ENCODE data around the gene TMEM248.
"Not testable (repeated sequence)": the region's sequence is repeated elsewhere in the genome, so short reads cannot be mapped to it uniquely, and the experiment has no call there.

The TMEM248 gene

GRCh38 chr7:66967029-66967428 lies 46.0 kb downstream of the TMEM248 start:
- H3K79me2 ChIP-seq (ENCODE audit: control insufficient read depth, insufficient read depth, low read length, unreplicated experiment) = no peaks in the 10 kb centered on the region
- H3K27me3 ChIP-seq (ENCODE audit: insufficient read depth, low read length) = no peaks in the 10 kb centered on the region
- no peaks in the 10 kb centered on the region for H3K36me3 ChIP-seq (ENCODE audit: insufficient read depth, low read length)
- no peaks in the 10 kb centered on the region for H3K4me1 ChIP-seq (ENCODE audit: control insufficient read depth, insufficient read depth, low read length, unreplicated experiment)
- no peak overlapping the region for H2AFZ ChIP-seq (ENCODE audit: low read length, unreplicated experiment)
- H3K27ac ChIP-seq (ENCODE audit: low read depth, low read length) = no peak overlapping the region
- no peak overlapping the region for H3K4me3 ChIP-seq (ENCODE audit: low read depth, low read length)

GRCh38 chr7:66969001-66969400 lies 48.0 kb downstream of the TMEM248 start:
- H3K27ac ChIP-seq (ENCODE audit: low read depth, low read length); H2AFZ ChIP-seq (ENCODE audit: low read length, unreplicated experiment); H3K79me2 ChIP-seq (ENCODE audit: control insufficient read depth, insufficient read depth, low read length, unreplicated experiment); H3K36me3 ChIP-seq (ENCODE audit: insufficient read depth, low read length); H3K4me3 ChIP-seq (ENCODE audit: low read depth, low read length); H3K4me1 ChIP-seq (ENCODE audit: control insufficient read depth, insufficient read depth, low read length, unreplicated experiment); H3K27me3 ChIP-seq (ENCODE audit: insufficient read depth, low read length): not testable (repeated sequence)

- no peaks in the 10 kb centered on the region for H3K79me2 ChIP-seq (ENCODE audit: control insufficient read depth, insufficient read depth, low read length, unreplicated experiment)
- no peak overlapping the region for H2AFZ ChIP-seq (ENCODE audit: low read length, unreplicated experiment)
- H3K36me3 ChIP-seq (ENCODE audit: insufficient read depth, low read length) = no peaks in the 10 kb centered on the region
- no peak overlapping the region for H3K4me3 ChIP-seq (ENCODE audit: low read depth, low read length)
- H3K27me3 ChIP-seq (ENCODE audit: insufficient read depth, low read length) = no peaks in the 10 kb centered on the region
- no peaks in the 10 kb centered on the region for H3K4me1 ChIP-seq (ENCODE audit: control insufficient read depth, insufficient read depth, low read length, unreplicated experiment)
- no peak overlapping the region for H3K27ac ChIP-seq (ENCODE audit: low read depth, low read length)
Observed at GRCh38 chr7:66970310-66970709, 49.3 kb downstream of the TMEM248 start.

GRCh38 chr7:66974986-66975590 lies 54.1 kb downstream of the TMEM248 start:
- no peaks in the 10 kb centered on the region for H3K79me2 ChIP-seq (ENCODE audit: control insufficient read depth, insufficient read depth, low read length, unreplicated experiment)
- H3K4me3 ChIP-seq (ENCODE audit: low read depth, low read length) = no peak overlapping the region
- H3K36me3 ChIP-seq (ENCODE audit: insufficient read depth, low read length) = no peaks in the 10 kb centered on the region
- no peaks in the 10 kb centered on the region for H3K27me3 ChIP-seq (ENCODE audit: insufficient read depth, low read length)
- no peak overlapping the region for H3K27ac ChIP-seq (ENCODE audit: low read depth, low read length)
- no peak overlapping the region for H2AFZ ChIP-seq (ENCODE audit: low read length, unreplicated experiment)
- H3K4me1 ChIP-seq (ENCODE audit: control insufficient read depth, insufficient read depth, low read length, unreplicated experiment) = no peaks in the 10 kb centered on the region

- not testable (repeated sequence) for H3K36me3 ChIP-seq (ENCODE audit: insufficient read depth, low read length); H3K4me1 ChIP-seq (ENCODE audit: control insufficient read depth, insufficient read depth, low read length, unreplicated experiment); H3K4me3 ChIP-seq (ENCODE audit: low read depth, low read length); H3K79me2 ChIP-seq (ENCODE audit: control insufficient read depth, insufficient read depth, low read length, unreplicated experiment); H3K27me3 ChIP-seq (ENCODE audit: insufficient read depth, low read length); H3K27ac ChIP-seq (ENCODE audit: low read depth, low read length); H2AFZ ChIP-seq (ENCODE audit: low read length, unreplicated experiment)
Observed at GRCh38 chr7:66978312-66978711, 57.3 kb downstream of the TMEM248 start.

GRCh38 chr7:66979013-66979412 lies 58.0 kb downstream of the TMEM248 start:
- not testable (repeated sequence) for H2AFZ ChIP-seq (ENCODE audit: low read length, unreplicated experiment); H3K79me2 ChIP-seq (ENCODE audit: control insufficient read depth, insufficient read depth, low read length, unreplicated experiment); H3K27ac ChIP-seq (ENCODE audit: low read depth, low read length)

GRCh38 chr7:66980336-66980735 lies 59.3 kb downstream of the TMEM248 start:
- H3K4me1 ChIP-seq (ENCODE audit: control insufficient read depth, insufficient read depth, low read length, unreplicated experiment); H3K4me3 ChIP-seq (ENCODE audit: low read depth, low read length); H3K27ac ChIP-seq (ENCODE audit: low read depth, low read length); H3K27me3 ChIP-seq (ENCODE audit: insufficient read depth, low read length); H3K36me3 ChIP-seq (ENCODE audit: insufficient read depth, low read length); H3K79me2 ChIP-seq (ENCODE audit: control insufficient read depth, insufficient read depth, low read length, unreplicated experiment); H2AFZ ChIP-seq (ENCODE audit: low read length, unreplicated experiment): not testable (repeated sequence)

More at GRCh38 chr7:66979013-66979412, 58.0 kb downstream of the TMEM248 start:
- not testable (repeated sequence) for H3K27me3 ChIP-seq (ENCODE audit: insufficient read depth, low read length); H3K4me1 ChIP-seq (ENCODE audit: control insufficient read depth, insufficient read depth, low read length, unreplicated experiment); H3K36me3 ChIP-seq (ENCODE audit: insufficient read depth, low read length); H3K4me3 ChIP-seq (ENCODE audit: low read depth, low read length)

- Histone ChIP-seq H3K36me3 (ENCODE audit: insufficient read depth, low read length) (peaks cover 13% of the 10 kb centered on the region), H3K79me2 (ENCODE audit: control insufficient read depth, insufficient read depth, low read length, unreplicated experiment) (peaks cover 21% of the 10 kb centered on the region)
- H2AFZ ChIP-seq (ENCODE audit: low read length, unreplicated experiment); H3K27ac ChIP-seq (ENCODE audit: low read depth, low read length); H3K4me1 ChIP-seq (ENCODE audit: control insufficient read depth, insufficient read depth, low read length, unreplicated experiment); H3K4me3 ChIP-seq (ENCODE audit: low read depth, low read length); H3K27me3 ChIP-seq (ENCODE audit: insufficient read depth, low read length): not testable (repeated sequence)
Observed at GRCh38 chr7:66989552-66989951, 68.5 kb downstream of the TMEM248 start.

GRCh38 chr7:66994051-66994450 lies 73.0 kb downstream of the TMEM248 start:
- Histone ChIP-seq H3K4me3 (ENCODE audit: low read depth, low read length) (peak overlapping the region; percentile 94), H3K27ac (ENCODE audit: low read depth, low read length) (peak overlapping the region; percentile 93), H3K79me2 (ENCODE audit: control insufficient read depth, insufficient read depth, low read length, unreplicated experiment) (peaks cover 32% of the 10 kb centered on the region)
- not testable (repeated sequence) for H3K27me3 ChIP-seq (ENCODE audit: insufficient read depth, low read length); H2AFZ ChIP-seq (ENCODE audit: low read length, unreplicated experiment); H3K36me3 ChIP-seq (ENCODE audit: insufficient read depth, low read length); H3K4me1 ChIP-seq (ENCODE audit: control insufficient read depth, insufficient read depth, low read length, unreplicated experiment)

GRCh38 chr7:66994691-66995049 lies 73.6 kb downstream of the TMEM248 start:
- not testable (repeated sequence) for H3K27me3 ChIP-seq (ENCODE audit: insufficient read depth, low read length); H3K36me3 ChIP-seq (ENCODE audit: insufficient read depth, low read length); H3K4me1 ChIP-seq (ENCODE audit: control insufficient read depth, insufficient read depth, low read length, unreplicated experiment)
- H3K4me3 ChIP-seq (ENCODE audit: low read depth, low read length) = peak overlapping the region; percentile 94
- peak overlapping the region; percentile 93 for H3K27ac ChIP-seq (ENCODE audit: low read depth, low read length)
- peak overlapping the region; percentile 78 for H2AFZ ChIP-seq (ENCODE audit: low read length, unreplicated experiment)
- peaks cover 32% of the 10 kb centered on the region for H3K79me2 ChIP-seq (ENCODE audit: control insufficient read depth, insufficient read depth, low read length, unreplicated experiment)

GRCh38 chr7:66995050-66995776 lies 74.2 kb downstream of the TMEM248 start, which contains the start of gene SBDS:
Gene SBDS (minus strand): TSS chr7:66995586. CDS start chr7:66995417, 169 bp downstream.
- not testable (repeated sequence) for H3K27me3 ChIP-seq (ENCODE audit: insufficient read depth, low read length); H3K36me3 ChIP-seq (ENCODE audit: insufficient read depth, low read length); H3K4me1 ChIP-seq (ENCODE audit: control insufficient read depth, insufficient read depth, low read length, unreplicated experiment)
- Histone ChIP-seq H2AFZ (ENCODE audit: low read length, unreplicated experiment) (peak within 1 kb of the TSS; percentile 78), H3K4me3 (ENCODE audit: low read depth, low read length) (peak within 1 kb of the TSS; percentile 94), H3K27ac (ENCODE audit: low read depth, low read length) (peak within 1 kb of the TSS; percentile 93), H3K79me2 (ENCODE audit: control insufficient read depth, insufficient read depth, low read length, unreplicated experiment) (peaks cover 32% of the 10 kb centered on the region)
